ENCODE data around the gene TRIM66. TPM values are rescaled to one million over a fixed set of nuclear protein-coding genes. Genes with fewer than 3 reads are reported as not detected.

The TRIM66 gene
- total RNA-seq, 1 experiment from 2014 or later: 14.0 TPM

- Mint-ChIP-seq H3K9me3 (ENCODE audit: low read depth, unreplicated experiment) (no peaks in the 10 kb centered on the region), H3K4me3 (ENCODE audit: low read depth, unreplicated experiment) (no peak overlapping the region), H3K27me3 (ENCODE audit: unreplicated experiment) (peaks cover 15% of the 10 kb centered on the region), H3K27ac (ENCODE audit: unreplicated experiment) (no peak overlapping the region), H3K36me3 (ENCODE audit: insufficient read depth, unreplicated experiment) (no peaks in the 10 kb centered on the region), H3K4me1 (ENCODE audit: low read depth, unreplicated experiment) (no peaks in the 10 kb centered on the region)
- intact Hi-C loops (cut with micrococcal nuclease; ENCODE audit: unreplicated experiment): no loop called here
- CTCF ChIA-PET: interaction anchor here (0.7 kb wide), 2 partner anchors 220 to 1083 kb away, joined by 3 to 4 read pairs; no protein-coding TSS in a partner anchor
- no peak for TF ChIP-seq CTCF (IDR thresholded peaks at IDR 0.05; ENCODE audit: unreplicated experiment)
- BruUV-seq (replicated peaks): no TSS peak
- no peak for DNase-seq
These were observed 98.0 kb downstream of the TRIM66 start for GRCh38 chr11:8584511-8584910.

- no peak for DNase-seq
- H3K27ac Mint-ChIP-seq (ENCODE audit: unreplicated experiment): no peak overlapping the region
- BruUV-seq (replicated peaks): no TSS peak
- no peaks in the 10 kb centered on the region for H3K9me3 Mint-ChIP-seq (ENCODE audit: low read depth, unreplicated experiment)
- H3K4me3 Mint-ChIP-seq (ENCODE audit: low read depth, unreplicated experiment): no peak overlapping the region
- intact Hi-C loops (cut with micrococcal nuclease; ENCODE audit: unreplicated experiment): no loop called here
- no peak for TF ChIP-seq CTCF (IDR thresholded peaks at IDR 0.05; ENCODE audit: unreplicated experiment)
- H3K27me3 Mint-ChIP-seq (ENCODE audit: unreplicated experiment): peaks cover 15% of the 10 kb centered on the region
- CTCF ChIA-PET: interaction anchor here (0.7 kb wide), 3 partner anchors 220 to 1082 kb away, joined by 3 to 4 read pairs (median 4); no protein-coding TSS in a partner anchor
- H3K36me3 Mint-ChIP-seq (ENCODE audit: insufficient read depth, unreplicated experiment): no peaks in the 10 kb centered on the region
- H3K4me1 Mint-ChIP-seq (ENCODE audit: low read depth, unreplicated experiment): no peaks in the 10 kb centered on the region
These were observed 98.4 kb downstream of the TRIM66 start for GRCh38 chr11:8584082-8584481.

DNA sequence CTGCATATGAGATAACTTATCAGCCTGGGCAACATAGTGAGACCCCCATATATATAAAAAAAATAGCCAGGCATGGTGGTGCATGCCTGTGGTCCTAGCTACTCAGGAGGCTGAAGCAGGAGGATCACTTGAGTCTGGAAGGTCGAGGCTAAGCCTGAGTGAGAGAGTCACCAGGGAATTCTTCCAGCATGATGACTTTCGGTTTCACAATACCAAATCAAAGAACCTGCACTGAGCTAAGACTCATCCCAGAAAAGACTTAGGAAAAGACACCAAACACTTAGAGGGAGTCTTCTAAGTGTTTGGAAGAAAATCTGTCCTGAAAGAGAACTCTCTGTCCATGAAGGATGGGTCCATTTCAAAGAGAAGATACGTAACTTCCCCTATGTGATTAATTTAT is 101.2 kb downstream of the TRIM66 start:
- intact Hi-C loops (cut with micrococcal nuclease; ENCODE audit: unreplicated experiment): no loop called here
- Mint-ChIP-seq H3K36me3 (ENCODE audit: insufficient read depth, unreplicated experiment) (no peaks in the 10 kb centered on the region), H3K4me3 (ENCODE audit: low read depth, unreplicated experiment) (no peak overlapping the region), H3K27me3 (ENCODE audit: unreplicated experiment) (no peaks in the 10 kb centered on the region), H3K4me1 (ENCODE audit: low read depth, unreplicated experiment) (no peaks in the 10 kb centered on the region), H3K9me3 (ENCODE audit: low read depth, unreplicated experiment) (no peaks in the 10 kb centered on the region), H3K27ac (ENCODE audit: unreplicated experiment) (no peak overlapping the region)
- CTCF ChIA-PET: no interaction called here
- no peak for TF ChIP-seq CTCF (IDR thresholded peaks at IDR 0.05; ENCODE audit: unreplicated experiment)
- BruUV-seq (replicated peaks): no TSS peak
- DNase-seq: no peak

DNA sequence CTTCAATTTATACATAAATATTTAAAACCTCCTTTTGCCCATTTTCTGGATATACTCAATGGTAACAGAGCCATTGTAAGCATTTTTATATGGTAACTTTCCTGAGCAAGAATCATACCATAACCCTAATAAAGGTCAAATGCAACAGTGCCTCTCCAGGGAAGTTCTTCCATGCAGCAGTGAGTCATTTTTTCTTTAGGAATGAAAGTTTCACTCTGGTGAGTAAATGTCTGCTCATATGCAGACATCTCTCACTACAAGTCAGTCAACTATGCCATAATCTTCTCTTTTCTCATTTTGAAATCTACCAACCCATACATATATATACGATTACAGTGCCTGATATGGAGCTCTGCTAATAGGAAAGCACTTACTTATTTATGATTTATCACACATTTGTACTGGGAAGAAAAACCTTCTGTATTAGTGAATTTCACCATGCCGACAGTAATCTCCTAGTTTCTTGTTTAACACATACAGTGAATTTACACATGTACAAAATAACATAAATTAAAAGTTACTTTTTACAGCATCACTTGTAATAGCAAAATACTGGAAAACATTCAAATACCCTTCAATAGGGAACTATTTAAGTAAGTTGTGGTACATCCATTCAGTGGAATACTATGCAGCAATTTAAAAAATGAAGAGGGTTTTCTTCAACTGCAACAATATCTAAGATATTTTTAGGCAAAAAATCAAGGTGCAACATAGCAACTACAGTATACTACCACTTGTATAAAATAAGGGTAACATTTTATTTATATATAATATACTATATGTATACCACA is 104.5 kb downstream of the TRIM66 start:
- no peaks in the 10 kb centered on the region for H3K27me3 Mint-ChIP-seq (ENCODE audit: unreplicated experiment)
- no peaks in the 10 kb centered on the region for H3K4me1 Mint-ChIP-seq (ENCODE audit: low read depth, unreplicated experiment)
- BruUV-seq (replicated peaks): no TSS peak
- H3K36me3 Mint-ChIP-seq (ENCODE audit: insufficient read depth, unreplicated experiment): no peaks in the 10 kb centered on the region
- no peaks in the 10 kb centered on the region for H3K9me3 Mint-ChIP-seq (ENCODE audit: low read depth, unreplicated experiment)
- CTCF ChIA-PET: interaction anchor here (0.6 to 1.2 kb wide), 2 partner anchors 10 to 162 kb away, joined by 3 to 4 read pairs; no protein-coding TSS in a partner anchor
- no peak for TF ChIP-seq CTCF (IDR thresholded peaks at IDR 0.05; ENCODE audit: unreplicated experiment)
- no peak overlapping the region for H3K4me3 Mint-ChIP-seq (ENCODE audit: low read depth, unreplicated experiment)
- intact Hi-C loops (cut with micrococcal nuclease; ENCODE audit: unreplicated experiment): no loop called here
- DNase-seq: no peak
- H3K27ac Mint-ChIP-seq (ENCODE audit: unreplicated experiment): no peak overlapping the region

All from Calu3 (cell line).